WTC11 (cell line): Measurements from ENCODE around the gene ALAS1. TPM values are rescaled to one million over a fixed set of nuclear protein-coding genes. Genes with fewer than 3 reads are reported as not detected.

ENCODE experiments used
- ATAC-seq: fragments of 200-7000 bp; cut with Tn5 transposase; 2 replicates; pipeline ENCODE4 v1.10.0; 2021; ENCODE audit warnings: mild to moderate bottlenecking, moderate library complexity
- CTCF ChIA-PET: fragments of 300-600 bp; sonication (Branson Sonifier 250); formaldehyde crosslinking; loops from one replicate; lab custom pipeline; 2021; ENCODE audit warnings: antibody characterized with exemption; lab: Charles Lee
- POLR2A ChIA-PET: fragments of 350-600 bp; sonication (Branson Sonifier 250); formaldehyde crosslinking; loops from one replicate; lab custom pipeline; 2021; ENCODE audit warnings: antibody characterized with exemption; lab: Charles Lee
- DNase-seq: peaks from one replicate; pipeline ENCODE4 v3.0.0; 2021; ENCODE audit warnings: low spot score
- H3K27ac Mint-ChIP-seq: 2 replicates; pipeline ENCODE4 v1.8.0; 2021; ENCODE audit warnings: mixed read lengths
- H3K27me3 Mint-ChIP-seq: 2 replicates; pipeline ENCODE4 v1.8.0; 2021; ENCODE audit warnings: low read depth, mild to moderate bottlenecking, moderate library complexity, mixed read lengths
- H3K36me3 Mint-ChIP-seq: 2 replicates; pipeline ENCODE4 v1.8.0; 2021; ENCODE audit warnings: mixed read lengths
- H3K4me1 Mint-ChIP-seq: 2 replicates; pipeline ENCODE4 v1.8.0; 2022; ENCODE audit warnings: mixed read lengths
- H3K4me3 Mint-ChIP-seq: 2 replicates; pipeline ENCODE4 v1.8.0; 2021; ENCODE audit warnings: mild to moderate bottlenecking, moderate library complexity, mixed read lengths
- H3K9me3 Mint-ChIP-seq: 2 replicates; pipeline ENCODE4 v1.8.0; 2021; ENCODE audit warnings: mixed read lengths
- ESRRA ChIP-seq: sonication (generic); formaldehyde crosslinking; IDR thresholded peaks from 2 replicates; pipeline ENCODE4 v1.8.1; 2022; ENCODE audit warnings: mild to moderate bottlenecking, missing genetic modification reagents, borderline replicate concordance
- FOXK1 ChIP-seq: sonication (generic); formaldehyde crosslinking; IDR thresholded peaks from 2 replicates; pipeline ENCODE4 v1.8.0; 2022; ENCODE audit warnings: mild to moderate bottlenecking, moderate library complexity, missing genetic modification reagents
- FOXP1 ChIP-seq: sonication (generic); formaldehyde crosslinking; IDR thresholded peaks from 2 replicates; pipeline ENCODE4 v1.8.0; 2022; ENCODE audit warnings: missing genetic modification reagents, mild to moderate bottlenecking, moderate library complexity, borderline replicate concordance
- IRF2 ChIP-seq: sonication (generic); formaldehyde crosslinking; IDR thresholded peaks from 2 replicates; pipeline ENCODE4 v1.8.0; 2022; ENCODE audit warnings: low read depth, missing genetic modification reagents, borderline replicate concordance
- JUN ChIP-seq: sonication (generic); formaldehyde crosslinking; IDR thresholded peaks from 2 replicates; pipeline ENCODE4 v1.8.0; 2023; ENCODE audit warnings: mild to moderate bottlenecking, missing genetic modification reagents
- SMAD4 ChIP-seq: sonication (generic); formaldehyde crosslinking; IDR thresholded peaks from 2 replicates; pipeline ENCODE4 v1.8.0; 2022; ENCODE audit warnings: mild to moderate bottlenecking, missing genetic modification reagents
- ZNF121 ChIP-seq: sonication (generic); formaldehyde crosslinking; IDR thresholded peaks from 2 replicates; pipeline ENCODE4 v1.8.0; 2023; ENCODE audit warnings: missing genetic modification reagents
- total RNA-seq: library from RNA; stranded (reverse); gene quantifications from 3 replicates; pipeline ENCODE4 v1.2.3, GENCODE V29; 2021
- TF ChIP-seq, protein P1 (sequence below): sonication (generic); formaldehyde crosslinking; IDR thresholded peaks from 2 replicates; pipeline ENCODE4 v1.8.0; 2023; ENCODE audit warnings: missing genetic modification reagents, mild to moderate bottlenecking, borderline replicate concordance
- TF ChIP-seq, protein P2 (sequence below): sonication (generic); formaldehyde crosslinking; IDR thresholded peaks from 2 replicates; pipeline ENCODE4 v1.8.1; 2022; ENCODE audit warnings: low read depth, missing genetic modification reagents, borderline replicate concordance
- TF ChIP-seq, protein P3 (sequence below): sonication (generic); formaldehyde crosslinking; IDR thresholded peaks from 2 replicates; pipeline ENCODE4 v1.8.0; 2022; ENCODE audit warnings: mild to moderate bottlenecking, missing genetic modification reagents
- TF ChIP-seq, protein P4 (sequence below): sonication (generic); formaldehyde crosslinking; IDR thresholded peaks from 2 replicates; pipeline ENCODE4 v1.8.0; 2022; ENCODE audit warnings: mild to moderate bottlenecking, missing genetic modification reagents
- TF ChIP-seq, protein P5 (sequence below): sonication (generic); formaldehyde crosslinking; IDR thresholded peaks from 2 replicates; pipeline ENCODE4 v1.8.0; 2022; ENCODE audit warnings: missing genetic modification reagents

ALAS1 gene
- total RNA-seq, 1 experiment from 2014 or later, result 39.1 TPM

DNA sequence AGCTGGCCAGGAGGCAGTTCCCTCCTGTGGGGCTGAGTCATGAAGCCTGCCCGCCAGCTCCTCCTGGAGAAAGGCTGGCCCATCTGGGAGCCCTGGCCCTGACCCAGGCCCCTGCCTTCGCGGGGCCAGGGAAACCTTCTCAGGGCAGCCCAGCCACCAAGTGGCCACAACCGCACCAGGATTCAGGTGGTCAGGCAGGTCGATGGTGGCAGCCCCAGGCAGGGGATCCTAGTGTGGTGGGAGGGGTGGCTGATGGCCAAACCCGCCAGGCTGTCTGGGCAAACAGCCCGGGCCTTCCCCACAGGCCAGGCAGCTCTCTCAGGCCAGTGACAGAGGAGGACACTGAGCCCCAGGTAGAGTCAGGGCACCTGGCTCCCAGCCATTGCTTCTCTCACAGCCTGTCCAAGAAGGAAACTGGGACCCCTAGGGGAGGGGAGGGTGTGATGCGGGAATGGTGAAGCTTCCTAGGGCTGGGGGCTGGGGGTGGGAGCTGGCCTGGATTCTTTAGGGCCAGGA lies 39.8 kb downstream of the ALAS1 start:
- ATAC-seq, result peak; percentile 35
- no peaks in the 10 kb centered on the region for H3K36me3 Mint-ChIP-seq
- POLR2A ChIA-PET, result interaction anchor here (0.6 to 2.8 kb wide), 5 partner anchors 15 to 179 kb away, joined by 3 to 19 read pairs (median 3); partner anchors contain the start of genes GLYCTK and WDR82
- DNase-seq, result no peak
- no peaks in the 10 kb centered on the region for H3K9me3 Mint-ChIP-seq
- peaks cover 4% of the 10 kb centered on the region; the same call in 1 of the 2 replicates for H3K27me3 Mint-ChIP-seq
- TF ChIP-seq ESRRA (0 out of 2 replicates have a peak, but pooled peaks have one; percentile 19), FOXP1 (CRISPR knock-in tag) (peak; percentile 54; the same call in 1 of the 2 replicates), SMAD4 (CRISPR knock-in tag) (no peak), JUN (CRISPR knock-in tag) (no peak), ZNF121 (no peak), IRF2 (CRISPR knock-in tag) (no peak), FOXK1 (CRISPR knock-in tag) (no peak)
- TF ChIP-seq, protein P1, sequence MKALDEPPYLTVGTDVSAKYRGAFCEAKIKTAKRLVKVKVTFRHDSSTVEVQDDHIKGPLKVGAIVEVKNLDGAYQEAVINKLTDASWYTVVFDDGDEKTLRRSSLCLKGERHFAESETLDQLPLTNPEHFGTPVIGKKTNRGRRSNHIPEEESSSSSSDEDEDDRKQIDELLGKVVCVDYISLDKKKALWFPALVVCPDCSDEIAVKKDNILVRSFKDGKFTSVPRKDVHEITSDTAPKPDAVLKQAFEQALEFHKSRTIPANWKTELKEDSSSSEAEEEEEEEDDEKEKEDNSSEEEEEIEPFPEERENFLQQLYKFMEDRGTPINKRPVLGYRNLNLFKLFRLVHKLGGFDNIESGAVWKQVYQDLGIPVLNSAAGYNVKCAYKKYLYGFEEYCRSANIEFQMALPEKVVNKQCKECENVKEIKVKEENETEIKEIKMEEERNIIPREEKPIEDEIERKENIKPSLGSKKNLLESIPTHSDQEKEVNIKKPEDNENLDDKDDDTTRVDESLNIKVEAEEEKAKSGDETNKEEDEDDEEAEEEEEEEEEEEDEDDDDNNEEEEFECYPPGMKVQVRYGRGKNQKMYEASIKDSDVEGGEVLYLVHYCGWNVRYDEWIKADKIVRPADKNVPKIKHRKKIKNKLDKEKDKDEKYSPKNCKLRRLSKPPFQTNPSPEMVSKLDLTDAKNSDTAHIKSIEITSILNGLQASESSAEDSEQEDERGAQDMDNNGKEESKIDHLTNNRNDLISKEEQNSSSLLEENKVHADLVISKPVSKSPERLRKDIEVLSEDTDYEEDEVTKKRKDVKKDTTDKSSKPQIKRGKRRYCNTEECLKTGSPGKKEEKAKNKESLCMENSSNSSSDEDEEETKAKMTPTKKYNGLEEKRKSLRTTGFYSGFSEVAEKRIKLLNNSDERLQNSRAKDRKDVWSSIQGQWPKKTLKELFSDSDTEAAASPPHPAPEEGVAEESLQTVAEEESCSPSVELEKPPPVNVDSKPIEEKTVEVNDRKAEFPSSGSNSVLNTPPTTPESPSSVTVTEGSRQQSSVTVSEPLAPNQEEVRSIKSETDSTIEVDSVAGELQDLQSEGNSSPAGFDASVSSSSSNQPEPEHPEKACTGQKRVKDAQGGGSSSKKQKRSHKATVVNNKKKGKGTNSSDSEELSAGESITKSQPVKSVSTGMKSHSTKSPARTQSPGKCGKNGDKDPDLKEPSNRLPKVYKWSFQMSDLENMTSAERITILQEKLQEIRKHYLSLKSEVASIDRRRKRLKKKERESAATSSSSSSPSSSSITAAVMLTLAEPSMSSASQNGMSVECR, result no peak
- TF ChIP-seq, protein P2, sequence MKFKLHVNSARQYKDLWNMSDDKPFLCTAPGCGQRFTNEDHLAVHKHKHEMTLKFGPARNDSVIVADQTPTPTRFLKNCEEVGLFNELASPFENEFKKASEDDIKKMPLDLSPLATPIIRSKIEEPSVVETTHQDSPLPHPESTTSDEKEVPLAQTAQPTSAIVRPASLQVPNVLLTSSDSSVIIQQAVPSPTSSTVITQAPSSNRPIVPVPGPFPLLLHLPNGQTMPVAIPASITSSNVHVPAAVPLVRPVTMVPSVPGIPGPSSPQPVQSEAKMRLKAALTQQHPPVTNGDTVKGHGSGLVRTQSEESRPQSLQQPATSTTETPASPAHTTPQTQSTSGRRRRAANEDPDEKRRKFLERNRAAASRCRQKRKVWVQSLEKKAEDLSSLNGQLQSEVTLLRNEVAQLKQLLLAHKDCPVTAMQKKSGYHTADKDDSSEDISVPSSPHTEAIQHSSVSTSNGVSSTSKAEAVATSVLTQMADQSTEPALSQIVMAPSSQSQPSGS (CRISPR knock-in tag), result no peak
- TF ChIP-seq, protein P3, sequence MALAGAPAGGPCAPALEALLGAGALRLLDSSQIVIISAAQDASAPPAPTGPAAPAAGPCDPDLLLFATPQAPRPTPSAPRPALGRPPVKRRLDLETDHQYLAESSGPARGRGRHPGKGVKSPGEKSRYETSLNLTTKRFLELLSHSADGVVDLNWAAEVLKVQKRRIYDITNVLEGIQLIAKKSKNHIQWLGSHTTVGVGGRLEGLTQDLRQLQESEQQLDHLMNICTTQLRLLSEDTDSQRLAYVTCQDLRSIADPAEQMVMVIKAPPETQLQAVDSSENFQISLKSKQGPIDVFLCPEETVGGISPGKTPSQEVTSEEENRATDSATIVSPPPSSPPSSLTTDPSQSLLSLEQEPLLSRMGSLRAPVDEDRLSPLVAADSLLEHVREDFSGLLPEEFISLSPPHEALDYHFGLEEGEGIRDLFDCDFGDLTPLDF, result no peak
- TF ChIP-seq, protein P4, sequence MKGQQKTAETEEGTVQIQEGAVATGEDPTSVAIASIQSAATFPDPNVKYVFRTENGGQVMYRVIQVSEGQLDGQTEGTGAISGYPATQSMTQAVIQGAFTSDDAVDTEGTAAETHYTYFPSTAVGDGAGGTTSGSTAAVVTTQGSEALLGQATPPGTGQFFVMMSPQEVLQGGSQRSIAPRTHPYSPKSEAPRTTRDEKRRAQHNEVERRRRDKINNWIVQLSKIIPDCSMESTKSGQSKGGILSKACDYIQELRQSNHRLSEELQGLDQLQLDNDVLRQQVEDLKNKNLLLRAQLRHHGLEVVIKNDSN (CRISPR knock-in tag), result peak; percentile 40; the same call in 1 of the 2 replicates
- TF ChIP-seq, protein P5, sequence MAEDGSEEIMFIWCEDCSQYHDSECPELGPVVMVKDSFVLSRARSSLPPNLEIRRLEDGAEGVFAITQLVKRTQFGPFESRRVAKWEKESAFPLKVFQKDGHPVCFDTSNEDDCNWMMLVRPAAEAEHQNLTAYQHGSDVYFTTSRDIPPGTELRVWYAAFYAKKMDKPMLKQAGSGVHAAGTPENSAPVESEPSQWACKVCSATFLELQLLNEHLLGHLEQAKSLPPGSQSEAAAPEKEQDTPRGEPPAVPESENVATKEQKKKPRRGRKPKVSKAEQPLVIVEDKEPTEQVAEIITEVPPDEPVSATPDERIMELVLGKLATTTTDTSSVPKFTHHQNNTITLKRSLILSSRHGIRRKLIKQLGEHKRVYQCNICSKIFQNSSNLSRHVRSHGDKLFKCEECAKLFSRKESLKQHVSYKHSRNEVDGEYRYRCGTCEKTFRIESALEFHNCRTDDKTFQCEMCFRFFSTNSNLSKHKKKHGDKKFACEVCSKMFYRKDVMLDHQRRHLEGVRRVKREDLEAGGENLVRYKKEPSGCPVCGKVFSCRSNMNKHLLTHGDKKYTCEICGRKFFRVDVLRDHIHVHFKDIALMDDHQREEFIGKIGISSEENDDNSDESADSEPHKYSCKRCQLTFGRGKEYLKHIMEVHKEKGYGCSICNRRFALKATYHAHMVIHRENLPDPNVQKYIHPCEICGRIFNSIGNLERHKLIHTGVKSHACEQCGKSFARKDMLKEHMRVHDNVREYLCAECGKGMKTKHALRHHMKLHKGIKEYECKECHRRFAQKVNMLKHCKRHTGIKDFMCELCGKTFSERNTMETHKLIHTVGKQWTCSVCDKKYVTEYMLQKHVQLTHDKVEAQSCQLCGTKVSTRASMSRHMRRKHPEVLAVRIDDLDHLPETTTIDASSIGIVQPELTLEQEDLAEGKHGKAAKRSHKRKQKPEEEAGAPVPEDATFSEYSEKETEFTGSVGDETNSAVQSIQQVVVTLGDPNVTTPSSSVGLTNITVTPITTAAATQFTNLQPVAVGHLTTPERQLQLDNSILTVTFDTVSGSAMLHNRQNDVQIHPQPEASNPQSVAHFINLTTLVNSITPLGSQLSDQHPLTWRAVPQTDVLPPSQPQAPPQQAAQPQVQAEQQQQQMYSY (CRISPR knock-in tag), result no peak
- H3K4me3 Mint-ChIP-seq, result peak overlapping the region; percentile 95
- CTCF ChIA-PET, result interaction anchor here (0.8 to 9.1 kb wide), 15 partner anchors 8 to 210 kb away, joined by 3 to 222 read pairs (median 5); partner anchors contain the start of genes DUSP7, POC1A, PPM1M and TLR9
- peaks cover 43% of the 10 kb centered on the region for H3K4me1 Mint-ChIP-seq
- H3K27ac Mint-ChIP-seq, result peak overlapping the region; percentile 72; the same call in 1 of the 2 replicates
